HG03575 (cell line): ENCODE measurements around the gene CAP2.
"Not testable (repeated sequence)": the region's sequence is repeated elsewhere in the genome, so short reads cannot be mapped to it uniquely, and the experiment has no call there.

Experiments used
- ATAC-seq: cut with Tn5 transposase; IDR thresholded peaks from one replicate; pipeline ENCODE4 v1.9.1; 2021; ENCODE audit not compliant: unreplicated experiment, insufficient number of reproducible peaks, low FRiP score; ENCODE audit errors: extremely low read depth

CAP2 gene

GRCh38 chr6:17428595-17429120 is 35.3 kb downstream of the CAP2 start:
- ATAC-seq: not testable (repeated sequence)

GRCh38 chr6:17429383-17430061 is 36.1 kb downstream of the CAP2 start:
- no peak for ATAC-seq

- ATAC-seq: no peak
Observed at GRCh38 chr6:17431581-17431980, 38.2 kb downstream of the CAP2 start.

- no peak for ATAC-seq
Observed at GRCh38 chr6:17432356-17432755, 39.0 kb downstream of the CAP2 start.

GRCh38 chr6:17439243-17439993 is 46.0 kb downstream of the CAP2 start:
- no peak for ATAC-seq

- ATAC-seq: not testable (repeated sequence)
Observed at GRCh38 chr6:17440811-17441210, 47.4 kb downstream of the CAP2 start.

- no peak for ATAC-seq
Observed at GRCh38 chr6:17442196-17442595, 48.8 kb downstream of the CAP2 start.

GRCh38 chr6:17446713-17447112 is 53.3 kb downstream of the CAP2 start:
- ATAC-seq: no peak

GRCh38 chr6:17448165-17448564 is 54.8 kb downstream of the CAP2 start:
- ATAC-seq: no peak

- ATAC-seq: no peak
Observed at GRCh38 chr6:17450397-17450796, 57.0 kb downstream of the CAP2 start.

- no peak for ATAC-seq
Observed at GRCh38 chr6:17450832-17451231, 57.4 kb downstream of the CAP2 start.

GRCh38 chr6:17452096-17452495 is 58.7 kb downstream of the CAP2 start:
- ATAC-seq: no peak

- no peak for ATAC-seq
Observed at GRCh38 chr6:17454316-17455005, 61.1 kb downstream of the CAP2 start.

- ATAC-seq: no peak
Observed at GRCh38 chr6:17455919-17456318, 62.5 kb downstream of the CAP2 start.

GRCh38 chr6:17456711-17457110 is 63.3 kb downstream of the CAP2 start:
- ATAC-seq: no peak

GRCh38 chr6:17457405-17457804 is 64.0 kb downstream of the CAP2 start:
- ATAC-seq: no peak

GRCh38 chr6:17457956-17458355 is 64.6 kb downstream of the CAP2 start:
- no peak for ATAC-seq

GRCh38 chr6:17458966-17459365 is 65.6 kb downstream of the CAP2 start:
- ATAC-seq: no peak

GRCh38 chr6:17460862-17461261 is 67.5 kb downstream of the CAP2 start:
- ATAC-seq: no peak

- ATAC-seq: no peak
Observed at GRCh38 chr6:17466147-17466546, 72.8 kb downstream of the CAP2 start.
